Osteocyte (in vitro differentiated cells): Measurements from ENCODE around the gene PRKCZ. TPM values are rescaled to one million over a fixed set of nuclear protein-coding genes. Genes with fewer than 3 reads are reported as not detected.

Source experiments
- DNase-seq: peaks from one replicate; pipeline ENCODE4 v3.0.0; 2021; ENCODE audit warnings: mixed read lengths; ENCODE audit not compliant: unreplicated experiment; ENCODE audit errors: extremely low spot score
- H3K27ac Mint-ChIP-seq: one replicate; pipeline ENCODE4 v1.8.0; 2021; ENCODE audit warnings: mild to moderate bottlenecking, mixed read lengths; ENCODE audit not compliant: unreplicated experiment
- H3K27me3 Mint-ChIP-seq: one replicate; pipeline ENCODE4 v1.8.0; 2021; ENCODE audit warnings: mixed read lengths; ENCODE audit not compliant: unreplicated experiment
- H3K36me3 Mint-ChIP-seq: one replicate; pipeline ENCODE4 v1.8.0; 2021; ENCODE audit warnings: mixed read lengths; ENCODE audit not compliant: unreplicated experiment
- H3K4me1 Mint-ChIP-seq: one replicate; pipeline ENCODE4 v1.8.0; 2021; ENCODE audit warnings: mixed read lengths; ENCODE audit not compliant: unreplicated experiment
- H3K4me3 Mint-ChIP-seq: one replicate; pipeline ENCODE4 v1.8.0; 2021; ENCODE audit warnings: mild to moderate bottlenecking, moderate library complexity, mixed read lengths; ENCODE audit not compliant: unreplicated experiment
- H3K9me3 Mint-ChIP-seq: one replicate; pipeline ENCODE4 v1.8.0; 2021; ENCODE audit warnings: mixed read lengths; ENCODE audit not compliant: unreplicated experiment
- total RNA-seq: library from RNA; stranded (reverse); gene quantifications from 2 replicates; pipeline ENCODE4 v1.2.1, GENCODE V29; 2021
- TF ChIP-seq, protein P1 (sequence below): fragments of 200-600 bp; sonication (generic); IDR thresholded peaks from 2 replicates; pipeline ENCODE4 v1.5.0; 2021; ENCODE audit warnings: antibody characterized with exemption, mild to moderate bottlenecking, moderate library complexity

Gene PRKCZ
- total RNA-seq, 1 donor from 2014 or later = 3.1 TPM

- Mint-ChIP-seq H3K36me3 (peaks cover 14% of the 10 kb centered on the region), H3K4me1 (peaks cover 39% of the 10 kb centered on the region), H3K27ac (peak overlapping the region; percentile 96), H3K27me3 (no peaks in the 10 kb centered on the region), H3K4me3 (peak overlapping the region; percentile 96), H3K9me3 (no peaks in the 10 kb centered on the region)
- DNase-seq = peak; percentile 85
- TF ChIP-seq, protein P1, sequence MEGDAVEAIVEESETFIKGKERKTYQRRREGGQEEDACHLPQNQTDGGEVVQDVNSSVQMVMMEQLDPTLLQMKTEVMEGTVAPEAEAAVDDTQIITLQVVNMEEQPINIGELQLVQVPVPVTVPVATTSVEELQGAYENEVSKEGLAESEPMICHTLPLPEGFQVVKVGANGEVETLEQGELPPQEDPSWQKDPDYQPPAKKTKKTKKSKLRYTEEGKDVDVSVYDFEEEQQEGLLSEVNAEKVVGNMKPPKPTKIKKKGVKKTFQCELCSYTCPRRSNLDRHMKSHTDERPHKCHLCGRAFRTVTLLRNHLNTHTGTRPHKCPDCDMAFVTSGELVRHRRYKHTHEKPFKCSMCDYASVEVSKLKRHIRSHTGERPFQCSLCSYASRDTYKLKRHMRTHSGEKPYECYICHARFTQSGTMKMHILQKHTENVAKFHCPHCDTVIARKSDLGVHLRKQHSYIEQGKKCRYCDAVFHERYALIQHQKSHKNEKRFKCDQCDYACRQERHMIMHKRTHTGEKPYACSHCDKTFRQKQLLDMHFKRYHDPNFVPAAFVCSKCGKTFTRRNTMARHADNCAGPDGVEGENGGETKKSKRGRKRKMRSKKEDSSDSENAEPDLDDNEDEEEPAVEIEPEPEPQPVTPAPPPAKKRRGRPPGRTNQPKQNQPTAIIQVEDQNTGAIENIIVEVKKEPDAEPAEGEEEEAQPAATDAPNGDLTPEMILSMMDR = no peak
These were observed 179.0 kb downstream of the PRKCZ start for GRCh38 chr1:2229037-2229864.

- peak; percentile 83 for DNase-seq
- H3K27ac Mint-ChIP-seq = peak overlapping the region; percentile 96
- no peaks in the 10 kb centered on the region for H3K27me3 Mint-ChIP-seq
- H3K4me1 Mint-ChIP-seq = peaks cover 48% of the 10 kb centered on the region
- no peaks in the 10 kb centered on the region for H3K9me3 Mint-ChIP-seq
- TF ChIP-seq, protein P1 = no peak
- peak overlapping the region; percentile 96 for H3K4me3 Mint-ChIP-seq
- peaks cover 14% of the 10 kb centered on the region for H3K36me3 Mint-ChIP-seq
These were observed 179.9 kb downstream of the PRKCZ start for GRCh38 chr1:2229911-2230731.

DNA sequence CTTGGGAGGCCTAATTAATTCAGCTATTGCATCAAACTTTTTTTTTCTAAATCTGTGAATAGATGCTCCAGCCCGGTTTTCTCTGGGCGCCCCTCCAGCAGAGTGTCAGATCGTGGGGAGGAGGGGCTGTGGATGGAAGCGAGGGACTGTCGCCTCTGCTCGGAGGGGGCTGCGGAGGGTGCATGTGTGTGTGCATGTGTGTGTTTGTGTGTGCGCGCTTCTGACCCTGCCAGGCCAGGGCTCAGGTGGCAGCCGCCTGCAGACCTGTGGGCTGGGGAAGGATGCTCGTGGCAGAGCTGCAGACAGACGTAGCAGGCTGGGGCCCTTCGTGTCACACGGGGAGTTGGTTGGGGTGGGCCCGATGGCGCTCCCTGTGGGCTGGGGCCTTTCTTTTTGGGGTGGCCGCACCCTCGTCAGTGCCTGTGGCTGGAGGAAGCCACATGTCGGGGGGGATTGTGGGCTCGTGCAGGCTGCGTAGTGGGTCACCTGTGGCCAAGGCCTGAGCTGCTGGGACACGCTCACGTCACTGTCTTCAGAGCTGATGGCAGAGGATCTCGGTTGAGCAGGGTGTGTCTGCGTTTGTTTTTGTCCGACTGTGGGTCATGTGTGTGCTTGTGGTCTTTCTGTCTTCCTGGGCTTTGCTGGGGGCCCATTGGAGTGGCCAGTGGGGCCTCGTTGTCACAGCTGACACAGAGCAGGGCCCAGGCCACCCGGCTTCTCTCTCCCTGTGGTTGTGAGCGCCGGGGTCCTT is 180.7 kb downstream of the PRKCZ start:
- Mint-ChIP-seq H3K36me3 (peaks cover 14% of the 10 kb centered on the region), H3K9me3 (no peaks in the 10 kb centered on the region), H3K27ac (peak overlapping the region; percentile 96), H3K27me3 (no peaks in the 10 kb centered on the region), H3K4me3 (peak overlapping the region; percentile 96), H3K4me1 (peaks cover 56% of the 10 kb centered on the region)
- TF ChIP-seq, protein P1 = no peak
- DNase-seq = peak; percentile 80

DNA sequence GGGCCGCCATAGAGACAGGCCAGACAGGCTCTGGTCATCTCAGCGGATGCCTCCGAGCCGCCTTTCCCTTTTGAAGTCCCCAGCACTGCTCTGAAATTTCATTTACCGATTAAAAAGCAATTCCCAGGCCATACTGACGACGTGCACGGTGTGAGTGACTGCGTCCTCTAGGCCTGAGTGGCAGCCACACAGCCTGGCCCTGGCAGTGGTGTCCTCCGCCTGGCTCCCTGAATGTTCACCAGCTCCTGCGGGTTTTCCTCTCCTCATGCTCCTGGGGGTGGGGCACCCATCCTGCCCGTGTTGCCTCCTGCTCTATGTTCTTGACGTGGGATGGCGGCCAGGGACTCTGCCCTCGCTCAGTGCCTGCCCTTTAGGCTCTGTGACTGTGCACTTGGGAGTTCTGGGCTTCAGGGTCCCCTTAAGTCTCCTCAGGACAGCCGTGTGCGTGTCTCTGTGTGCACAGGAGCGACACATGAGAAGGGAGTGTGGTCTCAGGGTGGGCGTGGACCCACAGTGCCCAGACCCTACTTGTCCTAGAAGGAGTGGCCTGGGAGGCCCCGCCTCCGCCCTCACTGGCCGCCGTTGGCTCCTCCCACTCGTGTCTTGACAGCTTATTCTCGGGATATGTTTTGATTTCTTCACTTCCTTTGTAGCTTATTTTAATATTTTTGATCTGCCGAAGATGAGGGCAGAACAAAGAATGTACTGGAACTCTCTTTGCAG is 181.5 kb downstream of the PRKCZ start:
- Mint-ChIP-seq H3K4me1 (peaks cover 61% of the 10 kb centered on the region), H3K27ac (peak overlapping the region; percentile 96), H3K27me3 (no peaks in the 10 kb centered on the region), H3K9me3 (no peaks in the 10 kb centered on the region), H3K4me3 (peak overlapping the region; percentile 96), H3K36me3 (peaks cover 14% of the 10 kb centered on the region)
- TF ChIP-seq, protein P1 = no peak
- peak; percentile 94 for DNase-seq
